DND-41 (cell line): Measurements from ENCODE around the gene VSX1.

Source experiments
- ATAC-seq: fragments of 200-7000 bp; cut with Tn5 transposase; 3 replicates; pipeline ENCODE4 v1.9.1; 2021; ENCODE audit warnings: low read depth; ENCODE audit not compliant: insufficient read depth
- DNase-seq: peaks from one replicate; pipeline ENCODE4 v3.0.0-alpha.2; 2020
- H2AFZ ChIP-seq: 2 replicates; pipeline ENCODE4 v1.6.0; 2012; ENCODE audit warnings: low read depth, low read length
- H3K27ac ChIP-seq: 2 replicates; pipeline ENCODE4 v1.5.1; 2012; ENCODE audit warnings: low read length, inconsistent platforms
- H3K27me3 ChIP-seq: fragments of 200-600 bp; sonication (generic); 2 replicates; pipeline ENCODE4 v1.6.0; 2012; ENCODE audit warnings: low read length, mild to moderate bottlenecking, inconsistent platforms; ENCODE audit not compliant: insufficient read depth, poor library complexity
- H3K36me3 ChIP-seq: 2 replicates; pipeline ENCODE4 v1.5.1; 2012; ENCODE audit warnings: low read length, inconsistent platforms; ENCODE audit not compliant: insufficient read depth
- H3K4me1 ChIP-seq: 2 replicates; pipeline ENCODE4 v1.5.1; 2012; ENCODE audit warnings: mild to moderate bottlenecking, low read length; ENCODE audit not compliant: insufficient read depth
- H3K4me2 ChIP-seq: 2 replicates; pipeline ENCODE4 v1.6.0; 2012; ENCODE audit warnings: mild to moderate bottlenecking, moderate library complexity, low read length, inconsistent platforms; ENCODE audit not compliant: insufficient read depth
- H3K4me3 ChIP-seq, 2 experiments: fragments of 200-600 bp in 1 of 2; shearing (Covaris generic) in 1 of 2; 2 replicates each; pipeline ENCODE4 v1.5.1; 2012 to 2016; ENCODE audit warnings: inconsistent platforms in 2 of 2, low read length in 2 of 2, mild to moderate bottlenecking in 2 of 2, low read depth in 1 of 2, moderate library complexity in 1 of 2
- H3K79me2 ChIP-seq: 2 replicates; pipeline ENCODE4 v1.6.0; 2012; ENCODE audit warnings: low read length, inconsistent platforms; ENCODE audit not compliant: insufficient read depth
- H3K9ac ChIP-seq: 2 replicates; pipeline ENCODE4 v1.6.0; 2012; ENCODE audit warnings: low read depth, mild to moderate bottlenecking, inconsistent platforms, low read length, moderate library complexity
- H3K9me3 ChIP-seq: 2 replicates; pipeline ENCODE4 v1.5.1; 2012; ENCODE audit warnings: low read length, moderate library complexity, mild to moderate bottlenecking, inconsistent platforms; ENCODE audit not compliant: insufficient read depth, severe bottlenecking
- H4K20me1 ChIP-seq: 2 replicates; pipeline ENCODE4 v1.6.0; 2012; ENCODE audit warnings: low read length; ENCODE audit not compliant: insufficient read depth
- CTCF ChIP-seq: IDR thresholded peaks from 2 replicates; pipeline ENCODE4 v1.5.1; 2012; ENCODE audit warnings: borderline replicate concordance, low read length, moderate library complexity, mild to moderate bottlenecking; ENCODE audit not compliant: poor library complexity, severe bottlenecking; ENCODE audit errors: extremely low read depth
- EZH2 ChIP-seq: IDR thresholded peaks from 3 replicates; pipeline ENCODE4 v1.6.1; 2012; ENCODE audit warnings: borderline replicate concordance, low read depth, mild to moderate bottlenecking, moderate library complexity, low read length, inconsistent platforms; ENCODE audit not compliant: severe bottlenecking

Gene VSX1

GRCh38 chr20:25076201-25076600 lies 5.7 kb downstream of the VSX1 start:
- no peak for TF ChIP-seq CTCF
- TF ChIP-seq EZH2 = no peak
- no peak overlapping the region for H2AFZ ChIP-seq
- no peaks in the 10 kb centered on the region for H3K79me2 ChIP-seq
- no peak overlapping the region for H3K27ac ChIP-seq
- H3K4me3 ChIP-seq = no peak overlapping the region
- no peak overlapping the region for H3K9ac ChIP-seq
- DNase-seq (no peak), ATAC-seq (no peak)
- no peaks in the 10 kb centered on the region for H3K27me3 ChIP-seq
- H3K36me3 ChIP-seq = no peaks in the 10 kb centered on the region
- peaks cover 31% of the 10 kb centered on the region for H3K4me1 ChIP-seq
- no peak overlapping the region for H3K4me2 ChIP-seq
- no peaks in the 10 kb centered on the region for H4K20me1 ChIP-seq
- no peaks in the 10 kb centered on the region for H3K9me3 ChIP-seq

- DNase-seq = no peak
- Histone ChIP-seq H3K4me3 (no peak overlapping the region), H3K4me2 (no peak overlapping the region), H3K9ac (no peak overlapping the region), H3K36me3 (no peaks in the 10 kb centered on the region), H3K27ac (no peak overlapping the region), H2AFZ (no peak overlapping the region), H3K4me1 (peaks cover 16% of the 10 kb centered on the region), H3K27me3 (no peaks in the 10 kb centered on the region), H4K20me1 (no peaks in the 10 kb centered on the region), H3K79me2 (no peaks in the 10 kb centered on the region), H3K9me3 (no peaks in the 10 kb centered on the region)
- TF ChIP-seq EZH2 (no peak), CTCF (no peak)
- no peak for ATAC-seq
Observed at GRCh38 chr20:25073544-25073943, 8.4 kb downstream of the VSX1 start.

- TF ChIP-seq CTCF (no peak), EZH2 (no peak)
- Histone ChIP-seq H3K4me2 (no peak overlapping the region), H3K27ac (no peak overlapping the region), H3K36me3 (no peaks in the 10 kb centered on the region), H4K20me1 (no peaks in the 10 kb centered on the region; the same call in 1 of the 2 replicates), H3K4me3 (no peak overlapping the region), H3K27me3 (no peaks in the 10 kb centered on the region), H3K4me1 (peaks cover 4% of the 10 kb centered on the region; the same call in 1 of the 2 replicates), H3K9ac (no peak overlapping the region), H3K9me3 (no peaks in the 10 kb centered on the region), H3K79me2 (no peaks in the 10 kb centered on the region), H2AFZ (no peak overlapping the region)
- ATAC-seq (no peak), DNase-seq (no peak)
Observed at GRCh38 chr20:25072226-25072811, 9.6 kb downstream of the VSX1 start.

- no peak overlapping the region for H3K27ac ChIP-seq
- ATAC-seq (no peak), DNase-seq (no peak)
- H3K9ac ChIP-seq = no peak overlapping the region
- H2AFZ ChIP-seq = no peak overlapping the region
- H3K4me3 ChIP-seq = no peak overlapping the region
- no peaks in the 10 kb centered on the region for H3K9me3 ChIP-seq
- no peaks in the 10 kb centered on the region for H3K27me3 ChIP-seq
- H4K20me1 ChIP-seq = no peaks in the 10 kb centered on the region; the same call in 1 of the 2 replicates
- H3K4me2 ChIP-seq = no peak overlapping the region
- H3K36me3 ChIP-seq = no peaks in the 10 kb centered on the region
- TF ChIP-seq CTCF (no peak), EZH2 (no peak)
- peaks cover 3% of the 10 kb centered on the region; the same call in 1 of the 2 replicates for H3K4me1 ChIP-seq
- no peaks in the 10 kb centered on the region for H3K79me2 ChIP-seq
Observed at GRCh38 chr20:25071734-25072133, 10.2 kb downstream of the VSX1 start.
